WI38 (cell line): ENCODE data around the gene NRG4.
"Not testable (repeated sequence)": the region's sequence is repeated elsewhere in the genome, so short reads cannot be mapped to it uniquely, and the experiment has no call there.

Experiments used
- H3K4me3 ChIP-seq: 2 replicates; pipeline ENCODE4 v1.5.1; 2011; ENCODE audit warnings: low read depth, mild to moderate bottlenecking, control low read depth, low read length
- TF ChIP-seq, protein P1 (sequence below): IDR thresholded peaks from 2 replicates; pipeline ENCODE4 v1.5.1; 2012; ENCODE audit warnings: low read depth, mild to moderate bottlenecking, control low read depth, low read length

The NRG4 gene

DNA sequence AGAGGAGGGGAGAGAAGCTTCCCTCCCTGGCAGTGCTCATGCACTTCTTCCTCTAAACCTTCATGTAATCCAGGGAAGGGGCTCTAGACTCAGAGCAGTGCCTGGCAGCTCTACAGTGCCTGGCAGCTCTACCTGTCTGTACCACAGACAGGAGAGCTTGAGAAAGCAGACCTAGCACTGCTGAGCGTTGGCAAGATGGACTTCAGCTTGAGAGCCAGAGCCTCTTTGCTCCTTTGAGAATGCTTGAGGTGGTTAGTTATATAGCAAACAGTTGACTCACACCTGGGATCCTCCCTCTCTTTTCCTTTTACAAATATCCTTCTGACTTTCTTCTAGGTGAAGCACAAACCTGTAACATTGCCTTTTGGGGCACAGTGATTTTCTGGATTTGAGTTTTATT, 87.6 kb downstream of the NRG4 start:
- TF ChIP-seq, protein P1, sequence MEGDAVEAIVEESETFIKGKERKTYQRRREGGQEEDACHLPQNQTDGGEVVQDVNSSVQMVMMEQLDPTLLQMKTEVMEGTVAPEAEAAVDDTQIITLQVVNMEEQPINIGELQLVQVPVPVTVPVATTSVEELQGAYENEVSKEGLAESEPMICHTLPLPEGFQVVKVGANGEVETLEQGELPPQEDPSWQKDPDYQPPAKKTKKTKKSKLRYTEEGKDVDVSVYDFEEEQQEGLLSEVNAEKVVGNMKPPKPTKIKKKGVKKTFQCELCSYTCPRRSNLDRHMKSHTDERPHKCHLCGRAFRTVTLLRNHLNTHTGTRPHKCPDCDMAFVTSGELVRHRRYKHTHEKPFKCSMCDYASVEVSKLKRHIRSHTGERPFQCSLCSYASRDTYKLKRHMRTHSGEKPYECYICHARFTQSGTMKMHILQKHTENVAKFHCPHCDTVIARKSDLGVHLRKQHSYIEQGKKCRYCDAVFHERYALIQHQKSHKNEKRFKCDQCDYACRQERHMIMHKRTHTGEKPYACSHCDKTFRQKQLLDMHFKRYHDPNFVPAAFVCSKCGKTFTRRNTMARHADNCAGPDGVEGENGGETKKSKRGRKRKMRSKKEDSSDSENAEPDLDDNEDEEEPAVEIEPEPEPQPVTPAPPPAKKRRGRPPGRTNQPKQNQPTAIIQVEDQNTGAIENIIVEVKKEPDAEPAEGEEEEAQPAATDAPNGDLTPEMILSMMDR: no peak
- H3K4me3 ChIP-seq: no peak overlapping the region

DNA sequence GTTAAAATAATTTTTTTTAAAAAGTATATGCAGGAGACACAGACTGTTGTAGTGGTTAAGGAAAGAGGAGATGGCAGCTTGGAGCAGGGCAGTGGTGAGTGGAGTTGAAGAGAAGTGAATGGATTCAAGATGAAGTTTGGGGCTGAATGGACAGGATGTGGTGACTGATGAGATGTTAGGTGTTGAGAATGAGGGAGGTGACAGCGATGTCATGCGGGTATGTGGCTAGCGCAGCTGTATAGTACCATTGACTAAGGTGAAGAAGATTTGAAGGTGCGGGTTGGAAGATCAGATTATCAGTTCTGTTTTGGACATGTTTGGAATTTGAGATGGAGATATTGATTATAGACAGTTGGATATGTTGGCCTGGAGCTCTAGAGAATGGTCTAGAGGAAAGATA, 88.5 kb downstream of the NRG4 start:
- TF ChIP-seq, protein P1: no peak
- H3K4me3 ChIP-seq: no peak overlapping the region

DNA sequence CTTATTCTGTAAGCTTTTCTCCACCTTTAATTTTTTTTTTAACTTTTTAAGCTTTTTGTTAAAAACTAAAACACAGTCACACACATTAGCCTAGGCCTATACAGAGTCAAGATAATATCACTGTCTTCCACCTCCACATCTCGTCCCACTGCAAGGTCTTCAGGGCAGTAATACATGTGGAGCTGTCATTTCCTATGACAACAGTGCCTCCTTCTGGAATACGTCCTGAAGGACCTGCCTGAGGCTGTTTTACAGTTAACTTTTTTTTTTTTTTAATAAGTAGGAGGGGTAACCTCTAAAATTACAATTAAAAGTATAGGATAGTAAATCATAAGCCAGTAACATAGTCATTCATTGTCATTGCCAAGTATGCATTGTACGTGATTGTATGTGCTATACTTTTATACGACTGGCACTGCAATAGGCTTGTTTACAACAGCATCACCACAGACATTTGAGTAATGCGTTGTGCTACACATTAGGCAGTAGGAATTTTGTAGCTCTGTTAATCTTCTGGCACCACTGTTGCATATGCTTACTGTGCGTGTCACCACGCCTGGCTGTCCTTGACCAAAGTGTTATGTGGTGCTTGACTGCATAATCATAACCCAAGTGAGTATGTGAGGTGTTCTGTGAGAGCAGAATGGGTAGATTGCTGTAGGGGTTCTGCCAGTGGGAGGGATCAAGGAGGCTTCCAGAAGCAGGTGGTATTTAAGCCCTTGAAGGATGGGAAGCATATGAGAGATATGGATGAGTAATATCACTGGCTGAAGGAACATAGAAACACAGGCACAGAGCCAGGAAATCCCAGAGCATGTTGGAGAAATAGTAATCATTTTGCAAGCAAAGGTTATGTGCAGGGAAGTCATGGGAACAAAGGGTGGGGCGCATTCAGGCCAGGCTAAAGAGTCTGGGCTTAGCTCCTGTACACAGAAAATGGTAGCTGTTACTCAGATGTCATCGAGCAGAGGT, 90.2 kb downstream of the NRG4 start:
- TF ChIP-seq, protein P1: peak; percentile 33; the same call in 1 of the 2 replicates
- no peak overlapping the region for H3K4me3 ChIP-seq

DNA sequence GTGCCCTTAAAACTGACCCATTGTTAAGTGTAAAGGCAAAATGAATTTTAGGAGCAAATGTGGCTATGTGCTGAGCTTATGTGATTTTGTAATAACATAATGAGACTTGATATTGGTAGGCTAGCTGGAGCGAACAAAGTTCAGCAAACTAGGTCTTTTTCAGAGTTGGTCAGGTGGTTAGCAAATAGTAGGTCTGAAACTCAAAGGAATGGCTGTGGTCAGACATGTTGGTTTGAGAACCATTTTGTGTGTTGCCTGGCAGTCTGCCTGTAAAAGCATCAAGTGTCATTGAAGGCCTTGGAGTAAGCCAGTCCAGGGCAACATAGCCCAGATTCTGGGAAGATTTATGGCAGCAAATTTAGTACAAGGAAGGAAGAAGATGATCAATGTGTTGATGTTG, 92.1 kb downstream of the NRG4 start:
- TF ChIP-seq, protein P1: no peak
- H3K4me3 ChIP-seq: no peak overlapping the region

DNA sequence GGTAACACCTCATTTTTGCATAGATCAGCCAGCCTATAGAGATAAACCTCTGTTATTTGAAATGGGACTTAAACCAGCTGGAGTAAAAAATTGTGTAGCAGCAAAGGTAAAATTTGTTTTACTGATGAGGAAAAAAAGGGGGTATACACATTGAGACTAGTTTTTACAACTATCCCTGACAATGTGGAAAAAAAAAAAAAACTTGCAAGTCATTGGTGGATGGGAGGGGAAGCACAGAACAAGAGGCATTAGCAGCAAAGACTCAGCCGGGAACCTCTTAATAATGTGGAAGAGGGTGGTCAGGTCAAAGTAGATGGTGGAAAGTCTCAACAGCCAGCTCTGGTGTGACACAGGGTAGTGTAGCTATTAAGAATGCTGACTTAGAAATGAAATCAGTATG, 94.1 kb downstream of the NRG4 start:
- TF ChIP-seq, protein P1: no peak
- H3K4me3 ChIP-seq: no peak overlapping the region

DNA sequence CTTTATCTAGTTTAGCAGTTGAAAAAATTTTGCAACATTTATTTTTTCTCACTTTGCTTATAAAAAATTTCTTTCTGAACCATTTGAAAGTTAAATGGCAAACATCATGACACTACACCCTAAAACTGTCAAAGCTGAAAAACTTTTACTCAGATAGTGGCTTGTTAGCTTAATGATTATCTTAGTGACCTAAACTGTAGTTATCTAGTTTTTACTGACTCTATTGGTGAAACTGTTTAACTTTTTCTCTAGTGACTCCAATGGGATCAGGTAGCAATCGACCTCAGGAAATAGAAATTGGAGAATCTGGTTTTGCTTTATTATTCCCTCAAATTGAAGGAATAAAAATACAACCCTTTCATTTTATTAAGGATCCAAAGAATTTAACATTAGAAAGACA, 95.2 kb downstream of the NRG4 start:
- TF ChIP-seq, protein P1: no peak
- no peak overlapping the region for H3K4me3 ChIP-seq

DNA sequence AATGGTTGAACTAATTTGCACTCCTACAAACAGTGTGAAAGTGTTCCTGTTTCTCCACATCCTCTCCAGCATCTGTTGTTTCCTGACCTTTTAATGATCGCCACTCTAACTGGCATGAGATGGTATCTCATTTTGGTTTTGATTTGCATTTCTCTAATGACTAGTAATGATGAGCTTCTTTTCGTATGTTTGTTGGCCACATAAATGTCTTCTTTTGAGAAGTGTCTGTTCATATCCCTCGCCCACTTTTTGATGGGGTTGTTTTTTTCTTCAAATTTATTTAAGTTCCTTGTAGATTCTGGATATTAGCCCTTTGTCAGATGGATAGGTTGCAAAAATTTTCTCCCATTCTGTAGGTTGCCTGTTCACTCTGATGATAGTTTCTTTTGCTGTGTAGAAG, 101.9 kb downstream of the NRG4 start:
- not testable (repeated sequence) for H3K4me3 ChIP-seq
